Chondrocyte (in vitro differentiated cells): ENCODE measurements around the gene GRWD1. TPM values are rescaled to one million over a fixed set of nuclear protein-coding genes. Genes with fewer than 3 reads are reported as not detected.

Experiments
- DNase-seq: peaks from one replicate; pipeline ENCODE4 v3.0.0; 2021; ENCODE audit warnings: mixed read lengths, low spot score
- H3K27ac Mint-ChIP-seq: one replicate; pipeline ENCODE4 v1.8.0; 2021; ENCODE audit warnings: mild to moderate bottlenecking, moderate library complexity, mixed read lengths; ENCODE audit not compliant: unreplicated experiment
- H3K27me3 Mint-ChIP-seq: 2 replicates; pipeline ENCODE4 v1.8.0; 2021; ENCODE audit warnings: low read depth, mixed read lengths
- H3K36me3 Mint-ChIP-seq: 2 replicates; pipeline ENCODE4 v1.8.0; 2021; ENCODE audit warnings: low read depth, mixed read lengths
- H3K4me1 Mint-ChIP-seq: 2 replicates; pipeline ENCODE4 v1.8.0; 2021; ENCODE audit warnings: low read depth, mild to moderate bottlenecking, mixed read lengths
- H3K4me3 Mint-ChIP-seq: one replicate; pipeline ENCODE4 v1.8.0; 2021; ENCODE audit warnings: mild to moderate bottlenecking, moderate library complexity, mixed read lengths; ENCODE audit not compliant: unreplicated experiment
- H3K9me3 Mint-ChIP-seq: 2 replicates; pipeline ENCODE4 v1.8.0; 2021; ENCODE audit warnings: low read depth, mixed read lengths
- CTCF ChIP-seq: fragments of 200-600 bp; sonication (generic); IDR thresholded peaks from 2 replicates; pipeline ENCODE4 v1.5.0; 2021; ENCODE audit warnings: antibody characterized with exemption, mild to moderate bottlenecking, moderate library complexity
- total RNA-seq: library from RNA; stranded (reverse); gene quantifications from 3 replicates; pipeline ENCODE4 v1.2.1, GENCODE V29; 2021

GRWD1 gene
- total RNA-seq, 1 donor from 2014 or later: 20.7 TPM

GRCh38 chr19:48428670-48429069 is 17.1 kb upstream of the GRWD1 start:
- no peak for DNase-seq
- Mint-ChIP-seq H3K27ac (no peak overlapping the region), H3K27me3 (no peaks in the 10 kb centered on the region), H3K4me3 (no peak overlapping the region), H3K36me3 (peaks cover 3% of the 10 kb centered on the region), H3K9me3 (peaks cover 6% of the 10 kb centered on the region), H3K4me1 (peaks cover 14% of the 10 kb centered on the region)
- no peak for TF ChIP-seq CTCF

- no peaks in the 10 kb centered on the region for H3K4me1 Mint-ChIP-seq
- no peak for DNase-seq
- H3K4me3 Mint-ChIP-seq: no peak overlapping the region
- no peaks in the 10 kb centered on the region for H3K27me3 Mint-ChIP-seq
- H3K36me3 Mint-ChIP-seq: peaks cover 3% of the 10 kb centered on the region
- H3K9me3 Mint-ChIP-seq: peaks cover 6% of the 10 kb centered on the region
- no peak overlapping the region for H3K27ac Mint-ChIP-seq
- TF ChIP-seq CTCF: no peak
These were observed 12.4 kb upstream of the GRWD1 start for GRCh38 chr19:48433337-48433736.

GRCh38 chr19:48436586-48436985 is 9.2 kb upstream of the GRWD1 start:
- no peaks in the 10 kb centered on the region for H3K4me1 Mint-ChIP-seq
- H3K4me3 Mint-ChIP-seq: no peak overlapping the region
- H3K27me3 Mint-ChIP-seq: no peaks in the 10 kb centered on the region
- H3K9me3 Mint-ChIP-seq: no peaks in the 10 kb centered on the region
- no peak for TF ChIP-seq CTCF
- H3K36me3 Mint-ChIP-seq: peaks cover 2% of the 10 kb centered on the region
- DNase-seq: no peak
- H3K27ac Mint-ChIP-seq: no peak overlapping the region

GRCh38 chr19:48441360-48442050 is 4.3 kb upstream of the GRWD1 start:
- H3K4me1 Mint-ChIP-seq: peaks cover 17% of the 10 kb centered on the region
- H3K4me3 Mint-ChIP-seq: no peak overlapping the region
- DNase-seq: no peak
- TF ChIP-seq CTCF: no peak
- H3K9me3 Mint-ChIP-seq: no peaks in the 10 kb centered on the region
- no peaks in the 10 kb centered on the region for H3K27me3 Mint-ChIP-seq
- H3K36me3 Mint-ChIP-seq: no peaks in the 10 kb centered on the region
- H3K27ac Mint-ChIP-seq: no peak overlapping the region

GRCh38 chr19:48442116-48443035 is 3.4 kb upstream of the GRWD1 start:
- H3K27me3 Mint-ChIP-seq: no peaks in the 10 kb centered on the region
- no peak for DNase-seq
- no peak for TF ChIP-seq CTCF
- H3K4me1 Mint-ChIP-seq: peaks cover 19% of the 10 kb centered on the region
- H3K4me3 Mint-ChIP-seq: no peak overlapping the region
- H3K9me3 Mint-ChIP-seq: no peaks in the 10 kb centered on the region
- H3K27ac Mint-ChIP-seq: no peak overlapping the region
- H3K36me3 Mint-ChIP-seq: no peaks in the 10 kb centered on the region
